ENCODE measurements around the gene ERG28. TPM values are rescaled to one million over a fixed set of nuclear protein-coding genes. Genes with fewer than 3 reads are reported as not detected.

The ERG28 gene
- total RNA-seq, 1 experiment from 2014 or later = 29.1 TPM

DNA sequence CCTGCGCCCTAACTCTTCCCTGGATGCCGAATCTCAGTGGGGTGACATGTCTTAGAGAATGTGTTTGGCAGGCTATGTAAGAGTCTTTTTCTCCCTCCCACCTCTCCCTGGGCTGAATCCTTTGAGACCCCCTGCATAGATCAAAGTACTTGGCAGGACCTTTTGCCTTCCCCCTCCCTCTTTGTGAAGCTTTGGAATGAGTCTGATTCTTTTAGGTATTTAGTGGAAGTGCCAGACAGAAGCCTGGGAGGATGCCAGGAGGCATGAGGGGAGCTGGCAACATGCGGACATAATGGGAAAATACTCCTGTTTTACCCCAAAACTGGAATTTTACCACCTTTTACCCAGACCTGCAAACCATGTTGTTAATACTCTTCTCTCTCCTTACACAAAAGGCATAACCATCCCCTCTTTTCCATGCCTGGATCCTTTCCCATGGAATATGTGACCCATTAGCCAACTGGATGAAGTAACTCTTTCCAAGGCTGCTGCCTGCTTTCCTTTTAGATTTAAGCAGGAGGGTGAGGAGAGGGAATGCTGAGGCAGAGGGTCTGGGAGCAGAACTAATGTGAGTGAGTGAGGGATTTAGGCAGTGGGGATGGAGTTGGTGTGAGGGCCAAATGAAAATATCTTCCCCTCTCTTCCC, 42.1 kb upstream of the ERG28 start:
- no peak overlapping the region for H3K14ac ChIP-seq (ENCODE audit: insufficient read depth, low read length)
- Mint-ChIP-seq H3K36me3 (ENCODE audit: insufficient read depth in 1 of 3, low read depth in 3 of 3) (peaks cover 9 to 30% (median 27%) of the 10 kb centered on the region in 3 experiments), H3K4me3 (no peak overlapping the region), H3K27me3 (ENCODE audit: low read depth) (no peaks in the 10 kb centered on the region), H3K27ac (no peak overlapping the region), H3K9me3 (no peaks in the 10 kb centered on the region), H3K4me1 (peaks cover 0 to 7% of the 10 kb centered on the region in 2 experiments; a peak in 1 of 4 replicates)
- no peaks in the 10 kb centered on the region for H4K20me1 ChIP-seq (ENCODE audit: control insufficient read depth, insufficient read depth, insufficient read length)
- no peak overlapping the region for H2BK12ac ChIP-seq (ENCODE audit: insufficient read length, low read depth, low read length)
- H3K9ac ChIP-seq (ENCODE audit: extremely low read depth, insufficient read length, low read length) = no peak overlapping the region
- no peak overlapping the region for H3K56ac ChIP-seq (ENCODE audit: insufficient read length, low read depth, low read length)
- no peak overlapping the region for H4K8ac ChIP-seq (replicated peaks; ENCODE audit: insufficient read length, low read depth, low read length)
- H3K23ac ChIP-seq (ENCODE audit: insufficient read length, low read depth, low read length) = no peak overlapping the region
- no peak for DNase-seq
- no peaks in the 10 kb centered on the region for H3K23me2 ChIP-seq (ENCODE audit: insufficient read length, low read depth, low read length, poor library complexity, severe bottlenecking)
- no peak overlapping the region for H4K5ac ChIP-seq (ENCODE audit: insufficient read length, low read depth, low read length)
- no peaks in the 10 kb centered on the region for H3K4me1 ChIP-seq (ENCODE audit: insufficient read depth, low read length)
- H3T11ph ChIP-seq (ENCODE audit: low read length) = no peak overlapping the region
- no peak overlapping the region for H2BK120ac ChIP-seq (ENCODE audit: low read depth, low read length, poor library complexity, severe bottlenecking)
- H3K79me1 ChIP-seq (ENCODE audit: insufficient read depth, low read depth, low read length, poor library complexity, severe bottlenecking) = no peaks in the 10 kb centered on the region
- H3K79me2 ChIP-seq (ENCODE audit: insufficient read depth, low read length) = no peaks in the 10 kb centered on the region
- WGBS (ENCODE audit: extremely low coverage, insufficient read length, low lambda C conversion rate) = no CpG with 5 or more reads among the region's 3 CpGs
- no peak overlapping the region for H2BK5ac ChIP-seq (ENCODE audit: insufficient read length, low read length)
- H2AK5ac ChIP-seq (ENCODE audit: insufficient read length, low read length) = no peak overlapping the region
- no peaks in the 10 kb centered on the region for H3K9me3 ChIP-seq (ENCODE audit: control insufficient read depth, low read depth, low read length)
- TF ChIP-seq, protein P1, sequence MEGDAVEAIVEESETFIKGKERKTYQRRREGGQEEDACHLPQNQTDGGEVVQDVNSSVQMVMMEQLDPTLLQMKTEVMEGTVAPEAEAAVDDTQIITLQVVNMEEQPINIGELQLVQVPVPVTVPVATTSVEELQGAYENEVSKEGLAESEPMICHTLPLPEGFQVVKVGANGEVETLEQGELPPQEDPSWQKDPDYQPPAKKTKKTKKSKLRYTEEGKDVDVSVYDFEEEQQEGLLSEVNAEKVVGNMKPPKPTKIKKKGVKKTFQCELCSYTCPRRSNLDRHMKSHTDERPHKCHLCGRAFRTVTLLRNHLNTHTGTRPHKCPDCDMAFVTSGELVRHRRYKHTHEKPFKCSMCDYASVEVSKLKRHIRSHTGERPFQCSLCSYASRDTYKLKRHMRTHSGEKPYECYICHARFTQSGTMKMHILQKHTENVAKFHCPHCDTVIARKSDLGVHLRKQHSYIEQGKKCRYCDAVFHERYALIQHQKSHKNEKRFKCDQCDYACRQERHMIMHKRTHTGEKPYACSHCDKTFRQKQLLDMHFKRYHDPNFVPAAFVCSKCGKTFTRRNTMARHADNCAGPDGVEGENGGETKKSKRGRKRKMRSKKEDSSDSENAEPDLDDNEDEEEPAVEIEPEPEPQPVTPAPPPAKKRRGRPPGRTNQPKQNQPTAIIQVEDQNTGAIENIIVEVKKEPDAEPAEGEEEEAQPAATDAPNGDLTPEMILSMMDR (conservative IDR thresholded peaks at IDR 0.05) = no peak
- no peaks in the 10 kb centered on the region; the same call in 1 of the 2 replicates for H3K27me3 ChIP-seq (ENCODE audit: insufficient read depth, low read length)
- H4K91ac ChIP-seq (ENCODE audit: insufficient read length, low read depth, low read length) = no peak overlapping the region
- H3K18ac ChIP-seq (ENCODE audit: insufficient read length, low read depth, low read length) = no peak overlapping the region
- H3K4ac ChIP-seq (ENCODE audit: low read depth, low read length) = no peak overlapping the region
- H2BK15ac ChIP-seq (ENCODE audit: low read depth, low read length) = no peak overlapping the region
- no peak overlapping the region for H2BK20ac ChIP-seq (ENCODE audit: low read depth, low read length, poor library complexity, severe bottlenecking)
- H3K4me2 ChIP-seq (ENCODE audit: insufficient read depth, insufficient read length, low read length) = no peak overlapping the region
- H2AFZ ChIP-seq (ENCODE audit: low read length) = no peak overlapping the region
- no peak overlapping the region for H3K27ac ChIP-seq (ENCODE audit: insufficient read length, low read depth, low read length)
